Cerebellar cortex (tissue), 1 donor: ENCODE results near the gene MLST8.

Source experiments
- DNase-seq: peaks from one replicate; pipeline ENCODE4 v3.0.0-alpha.2; 2015; ENCODE audit warnings: low spot score

MLST8 gene

GRCh38 chr16:2205104-2205966 lies at the start of gene MLST8:
MLST8 (plus strand) TSS chr16:2205454; CDS start chr16:2206086, 632 bp downstream.
- DNase-seq: peak; percentile 80

- no peak for DNase-seq
Measured at GRCh38 chr16:2155977-2156848, 49.0 kb upstream of the MLST8 start.

- DNase-seq: no peak
Measured at GRCh38 chr16:2156849-2157224, 48.4 kb upstream of the MLST8 start.

GRCh38 chr16:2157480-2158261 lies 47.6 kb upstream of the MLST8 start:
- DNase-seq: peak; percentile 29

GRCh38 chr16:2158262-2158638 lies 47.0 kb upstream of the MLST8 start:
- no peak for DNase-seq

- DNase-seq: peak; percentile 61
Measured at GRCh38 chr16:2159175-2159838, 45.9 kb upstream of the MLST8 start.

- no peak for DNase-seq
Measured at GRCh38 chr16:2160915-2161551, 44.2 kb upstream of the MLST8 start.

- no peak for DNase-seq
Measured at GRCh38 chr16:2161911-2162310, 43.3 kb upstream of the MLST8 start.

- no peak for DNase-seq
Measured at GRCh38 chr16:2162676-2163118, 42.6 kb upstream of the MLST8 start.

GRCh38 chr16:2163211-2163881 lies 41.9 kb upstream of the MLST8 start:
- no peak for DNase-seq

- DNase-seq: no peak
Measured at GRCh38 chr16:2165861-2166260, 39.4 kb upstream of the MLST8 start.

GRCh38 chr16:2166263-2167067 lies 38.8 kb upstream of the MLST8 start:
- DNase-seq: no peak

- DNase-seq: no peak
Measured at GRCh38 chr16:2167068-2167638, 38.1 kb upstream of the MLST8 start.

GRCh38 chr16:2170080-2170479 lies 35.2 kb upstream of the MLST8 start:
- no peak for DNase-seq

- no peak for DNase-seq
Measured at GRCh38 chr16:2170587-2171435, 34.4 kb upstream of the MLST8 start.

- DNase-seq: no peak
Measured at GRCh38 chr16:2171601-2172178, 33.6 kb upstream of the MLST8 start.

- no peak for DNase-seq
Measured at GRCh38 chr16:2172688-2173335, 32.4 kb upstream of the MLST8 start.
